NCI-H446 treated with DMSO at 0.1 percent for 48 hours (cell line): Measurements from ENCODE around the gene NXPH1.

Experiments
- DNase-seq: peaks from one replicate; lab custom pipeline; 2025; lab: John Stamatoyannopoulos, UW

The NXPH1 gene

GRCh38 chr7:8597565-8597964 is 164.2 kb downstream of the NXPH1 start:
- no peak for DNase-seq

GRCh38 chr7:8601121-8601520 is 167.7 kb downstream of the NXPH1 start:
- DNase-seq, result no peak

DNA sequence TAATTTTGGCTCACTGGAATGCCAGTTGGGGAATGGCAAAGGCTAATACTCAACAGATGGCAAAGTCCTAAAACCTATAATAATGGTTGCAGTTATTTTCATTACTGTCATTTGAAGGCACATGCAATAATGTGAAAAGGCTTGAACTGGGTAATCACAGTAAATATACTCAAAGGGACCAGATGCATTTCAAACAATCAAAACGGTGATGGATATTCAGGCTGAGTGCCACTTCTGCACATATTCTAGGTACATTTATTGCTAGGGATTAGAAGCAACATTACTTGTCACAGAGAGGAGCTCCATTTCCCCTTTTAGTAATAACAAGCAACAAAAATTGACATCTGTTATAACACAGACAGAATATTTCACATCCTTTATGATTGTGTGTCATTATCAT is 171.8 kb downstream of the NXPH1 start:
- no peak for DNase-seq

- DNase-seq, result no peak
Observed at GRCh38 chr7:8612584-8612983, 179.2 kb downstream of the NXPH1 start.

GRCh38 chr7:8613191-8613590 is 179.8 kb downstream of the NXPH1 start:
- no peak for DNase-seq

- DNase-seq, result no peak
Observed at GRCh38 chr7:8615019-8615418, 181.6 kb downstream of the NXPH1 start.

GRCh38 chr7:8618441-8619070 is 185.1 kb downstream of the NXPH1 start:
- DNase-seq, result no peak

DNA sequence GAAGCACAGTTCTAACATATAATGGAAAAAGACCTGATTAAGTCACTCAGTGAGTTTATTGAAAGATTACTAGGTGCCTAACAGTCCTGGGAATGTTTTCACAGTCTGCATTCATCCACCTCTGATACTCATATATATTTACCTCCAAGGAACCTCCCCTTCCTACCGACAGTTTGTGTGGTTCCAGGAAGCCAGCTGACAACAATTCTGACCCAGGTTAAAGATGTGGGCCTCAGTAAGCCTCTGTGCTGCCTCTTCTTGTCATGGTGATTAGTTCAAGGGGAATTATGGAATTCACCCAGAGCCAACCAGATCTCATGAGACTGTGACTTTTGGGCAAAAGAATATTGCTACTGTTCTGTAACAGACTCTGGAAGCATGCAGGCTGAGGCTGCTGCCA is 186.8 kb downstream of the NXPH1 start:
- no peak for DNase-seq

GRCh38 chr7:8625612-8626011 is 192.2 kb downstream of the NXPH1 start:
- peak; percentile 45 for DNase-seq

GRCh38 chr7:8627325-8627724 is 193.9 kb downstream of the NXPH1 start:
- DNase-seq, result peak; percentile 82

- DNase-seq, result peak; percentile 63
Observed at GRCh38 chr7:8628656-8629055, 195.2 kb downstream of the NXPH1 start.

GRCh38 chr7:8629504-8629903 is 196.1 kb downstream of the NXPH1 start:
- DNase-seq, result peak; percentile 28

- no peak for DNase-seq
Observed at GRCh38 chr7:8637322-8637721, 203.9 kb downstream of the NXPH1 start.

GRCh38 chr7:8638076-8638475 is 204.7 kb downstream of the NXPH1 start:
- DNase-seq, result peak; percentile 96

- DNase-seq, result no peak
Observed at GRCh38 chr7:8639668-8640067, 206.3 kb downstream of the NXPH1 start.

DNA sequence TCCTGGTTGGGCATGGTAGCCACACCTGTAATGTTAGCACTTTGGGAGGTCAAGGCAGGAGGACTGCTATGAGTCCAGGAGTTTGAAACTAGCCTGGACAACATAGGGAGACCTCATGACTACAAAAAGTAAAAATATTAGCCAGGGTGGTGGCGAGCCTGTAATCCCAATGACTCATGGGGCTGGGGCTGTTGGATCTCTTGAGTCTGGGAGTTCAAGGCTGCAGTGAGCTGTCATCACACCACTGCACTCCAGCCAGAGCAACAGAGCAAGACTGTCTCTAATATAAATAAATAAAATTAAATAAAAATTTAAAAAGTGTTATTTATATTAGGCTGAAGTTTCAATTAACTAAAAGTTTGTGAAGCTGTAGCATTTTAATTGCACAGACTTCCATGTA is 207.3 kb downstream of the NXPH1 start:
- DNase-seq, result no peak

- no peak for DNase-seq
Observed at GRCh38 chr7:8668627-8669500, 235.5 kb downstream of the NXPH1 start.

- DNase-seq, result no peak
Observed at GRCh38 chr7:8669501-8669851, 236.1 kb downstream of the NXPH1 start.

GRCh38 chr7:8684426-8684825 is 251.0 kb downstream of the NXPH1 start:
- DNase-seq, result no peak

GRCh38 chr7:8699875-8700624 is 266.6 kb downstream of the NXPH1 start:
- DNase-seq, result no peak

DNA sequence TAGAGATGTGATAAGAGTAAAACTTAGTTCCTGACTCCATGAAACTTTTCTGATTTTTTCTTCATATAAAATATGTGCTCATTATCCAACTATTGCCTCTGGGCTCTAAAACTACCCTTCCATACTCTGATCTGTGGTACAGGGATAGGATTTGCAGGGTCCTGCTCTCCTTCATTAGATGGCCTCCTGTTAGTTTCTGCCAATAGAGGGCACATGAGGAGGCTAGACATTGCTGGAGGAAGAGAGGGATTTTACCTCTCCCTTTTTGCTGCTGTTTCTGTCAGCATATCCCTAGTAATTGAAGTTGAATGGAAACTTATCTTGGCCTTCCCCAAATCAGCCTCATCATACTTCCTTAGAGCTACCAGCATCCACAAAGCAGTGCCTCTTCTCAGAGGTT is 269.4 kb downstream of the NXPH1 start:
- DNase-seq, result no peak

DNA sequence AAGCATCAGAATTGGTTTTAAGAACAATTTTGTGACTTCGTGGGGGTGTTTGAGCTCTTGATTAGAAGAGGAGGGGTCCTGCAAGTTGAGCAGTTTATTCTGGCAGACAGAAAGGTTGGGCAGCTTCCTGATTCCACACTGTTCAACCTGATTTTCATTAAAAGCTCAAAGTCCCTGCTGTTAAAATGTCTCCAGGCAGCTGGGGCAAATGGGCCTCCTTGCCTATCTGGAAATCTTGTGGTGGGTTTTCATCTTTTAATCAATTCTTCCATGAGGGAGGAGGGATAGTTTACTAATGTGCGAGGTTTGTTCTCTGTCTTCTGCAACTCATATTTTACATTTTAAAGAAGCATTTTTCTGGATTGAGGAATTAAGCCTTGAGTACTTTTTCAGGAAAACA is 276.7 kb downstream of the NXPH1 start:
- DNase-seq, result no peak

GRCh38 chr7:8714791-8715190 is 281.4 kb downstream of the NXPH1 start:
- DNase-seq, result no peak
